HG03045 (cell line): ENCODE measurements around the gene POC1B.

Experiments
- ATAC-seq: cut with Tn5 transposase; IDR thresholded peaks from one replicate; pipeline ENCODE4 v1.9.1; 2021; ENCODE audit warnings: mild to moderate bottlenecking, moderate library complexity; ENCODE audit not compliant: unreplicated experiment

The POC1B gene

GRCh38 chr12:89539426-89540223 lies 13.8 kb upstream of the POC1B start:
- ATAC-seq: no peak

GRCh38 chr12:89538897-89539296 lies 13.1 kb upstream of the POC1B start:
- ATAC-seq: no peak

- ATAC-seq: no peak
Measured at GRCh38 chr12:89537389-89537788, 11.5 kb upstream of the POC1B start.

GRCh38 chr12:89529738-89530137 lies 3.9 kb upstream of the POC1B start:
- ATAC-seq: no peak

GRCh38 chr12:89528434-89528833 lies 2.6 kb upstream of the POC1B start:
- ATAC-seq: no peak

- ATAC-seq: peak; percentile 27
Measured at GRCh38 chr12:89525305-89525823, 483 bp downstream of the POC1B start.

GRCh38 chr12:89524541-89525304 lies 1.1 kb downstream of the POC1B start, which contains the start of gene GALNT4:
GALNT4 (minus strand) TSS chr12:89524796; CDS start chr12:89524549, 247 bp downstream.
- ATAC-seq: peak; percentile 78

GRCh38 chr12:89523843-89524540 lies 1.9 kb downstream of the POC1B start:
- no peak for ATAC-seq

- no peak for ATAC-seq
Measured at GRCh38 chr12:89523393-89523792, 2.5 kb downstream of the POC1B start.

GRCh38 chr12:89521364-89522223 lies 4.3 kb downstream of the POC1B start:
- no peak for ATAC-seq

- no peak for ATAC-seq
Measured at GRCh38 chr12:89517720-89518119, 8.1 kb downstream of the POC1B start.

- ATAC-seq: no peak
Measured at GRCh38 chr12:89516633-89517032, 9.2 kb downstream of the POC1B start.

- ATAC-seq: peak; percentile 79
Measured at GRCh38 chr12:89514751-89515150, 11.1 kb downstream of the POC1B start.

- ATAC-seq: no peak
Measured at GRCh38 chr12:89513544-89513943, 12.3 kb downstream of the POC1B start.

- no peak for ATAC-seq
Measured at GRCh38 chr12:89507015-89507824, 18.6 kb downstream of the POC1B start.

GRCh38 chr12:89506050-89506449 lies 19.8 kb downstream of the POC1B start:
- ATAC-seq: no peak

GRCh38 chr12:89504560-89505346 lies 21.1 kb downstream of the POC1B start:
- no peak for ATAC-seq

GRCh38 chr12:89501793-89502192 lies 24.1 kb downstream of the POC1B start:
- ATAC-seq: no peak

GRCh38 chr12:89499857-89500256 lies 26.0 kb downstream of the POC1B start:
- no peak for ATAC-seq
